Measurements from ENCODE around the gene MLXIPL.
A peak's percentile ranks its signal among the peaks of the same experiment; 100 is the strongest.
"Not testable (repeated sequence)": the region's sequence is repeated elsewhere in the genome, so short reads cannot be mapped to it uniquely, and the experiment has no call there.

MLXIPL gene

GRCh38 chr7:73586911-73587310 is 37.4 kb downstream of the MLXIPL start:
- TF ChIP-seq POLR2AphosphoS5 (IDR thresholded peaks at IDR 0.05; ENCODE audit: borderline replicate concordance, low read depth, low read length) (no peak), EZH2 (IDR thresholded peaks at IDR 0.05) (no peak)
- no peaks in the 10 kb centered on the region for H3K9me3 ChIP-seq (ENCODE audit: low read depth, low read length)
- H3K36me3 ChIP-seq (ENCODE audit: insufficient read depth, low read length): no peaks in the 10 kb centered on the region
- no peak for DNase-seq (ENCODE audit: low read depth, low spot score)
- H3K9ac ChIP-seq (ENCODE audit: insufficient read length): no peak overlapping the region
- H3K4me3 ChIP-seq: no peak overlapping the region
- no peak overlapping the region for H3K27ac ChIP-seq

DNA sequence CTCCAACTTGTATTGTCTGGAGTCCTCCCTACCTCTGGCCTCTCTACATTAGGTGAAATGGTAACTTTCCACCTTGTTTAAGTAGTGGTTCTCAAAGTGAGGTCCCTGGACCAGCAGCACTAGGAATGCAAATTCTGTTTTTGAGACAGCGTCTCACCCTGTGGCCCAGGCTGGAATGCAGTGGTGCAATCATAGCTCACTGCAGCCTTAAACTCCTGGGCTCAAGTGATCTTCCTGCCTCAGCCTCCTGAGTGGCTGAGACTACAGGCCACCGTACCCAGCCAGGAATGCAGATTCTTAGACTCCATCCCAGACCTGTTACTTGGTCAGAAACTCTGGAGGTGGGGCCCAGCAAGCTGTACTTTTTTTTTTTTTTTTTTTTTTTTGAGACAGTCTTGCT is 39.1 kb downstream of the MLXIPL start:
- no peak for TF ChIP-seq POLR2AphosphoS5 (IDR thresholded peaks at IDR 0.05; ENCODE audit: borderline replicate concordance, low read depth, low read length)
- no peak for TF ChIP-seq FOXP2 (optimal IDR thresholded peaks at IDR 0.05; ENCODE audit: control extremely low read depth, extremely low read length, insufficient read depth)
- TF ChIP-seq EZH2 (IDR thresholded peaks at IDR 0.05): no peak
- Histone ChIP-seq H3K36me3 (ENCODE audit: insufficient read depth, low read length) (no peaks in the 10 kb centered on the region), H3K9me3 (ENCODE audit: low read depth, low read length) (no peaks in the 10 kb centered on the region), H3K9ac (ENCODE audit: insufficient read length) (no peak overlapping the region), H3K27ac (no peak overlapping the region), H3K4me3 (no peak overlapping the region)
- no peak for DNase-seq (ENCODE audit: low read depth, low spot score)

- Histone ChIP-seq H3K9me3 (ENCODE audit: low read depth, low read length) (no peaks in the 10 kb centered on the region), H3K36me3 (ENCODE audit: insufficient read depth, low read length) (no peaks in the 10 kb centered on the region), H3K9ac (ENCODE audit: insufficient read length) (no peak overlapping the region), H3K27ac (no peak overlapping the region), H3K4me3 (no peak overlapping the region)
- no peak for DNase-seq (ENCODE audit: low read depth, low spot score)
- TF ChIP-seq EZH2 (IDR thresholded peaks at IDR 0.05) (no peak), FOXP2 (optimal IDR thresholded peaks at IDR 0.05; ENCODE audit: control extremely low read depth, extremely low read length, insufficient read depth) (no peak), POLR2AphosphoS5 (IDR thresholded peaks at IDR 0.05; ENCODE audit: borderline replicate concordance, low read depth, low read length) (no peak)
These were observed 41.6 kb downstream of the MLXIPL start for GRCh38 chr7:73582664-73583202.

GRCh38 chr7:73581006-73581405 is 43.3 kb downstream of the MLXIPL start:
- H3K27ac ChIP-seq; DNase-seq (ENCODE audit: low read depth, low spot score); H3K36me3 ChIP-seq (ENCODE audit: insufficient read depth, low read length); H3K9me3 ChIP-seq (ENCODE audit: low read depth, low read length); H3K4me3 ChIP-seq; H3K9ac ChIP-seq (ENCODE audit: insufficient read length): not testable (repeated sequence)

DNA sequence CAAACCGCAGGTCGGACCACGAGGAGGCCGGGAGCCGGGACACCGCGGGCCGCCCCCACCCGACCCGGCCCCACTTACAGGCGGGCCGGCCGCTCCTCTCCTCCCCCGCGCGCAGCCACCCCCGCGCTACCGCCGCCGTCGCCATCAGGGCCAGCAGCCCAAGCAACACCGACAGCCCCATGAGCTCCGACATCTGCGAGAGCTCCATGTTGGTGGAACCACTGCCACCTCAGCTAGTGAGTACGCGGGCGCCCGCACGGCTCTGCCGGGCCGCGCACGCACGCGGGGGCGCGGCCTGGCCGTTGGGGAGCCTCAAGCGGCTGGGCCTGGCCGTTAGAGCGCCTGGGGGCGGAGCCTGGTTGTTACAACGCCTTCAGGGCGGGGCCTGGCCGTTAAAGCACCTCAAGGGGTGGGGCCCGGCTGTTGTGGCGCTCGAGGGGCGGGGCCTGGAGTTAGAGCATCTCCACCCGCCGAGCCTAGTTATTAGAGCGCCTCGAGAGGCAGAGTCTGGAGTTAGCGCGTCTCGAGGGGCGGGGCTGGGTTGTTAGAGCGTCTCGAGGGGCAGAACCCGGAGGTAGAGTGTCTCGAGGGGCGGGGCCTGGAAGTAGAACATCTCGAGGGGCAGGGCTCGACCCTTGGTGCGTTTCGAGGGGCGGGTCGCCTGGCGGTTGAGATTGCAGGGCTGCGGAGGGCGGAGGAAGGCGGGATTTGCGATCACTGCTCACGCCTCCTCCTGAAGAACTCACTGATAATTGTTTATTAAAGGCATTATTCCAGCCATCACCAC is 45.8 kb downstream of the MLXIPL start, which contains the start of gene TBL2:
TSS of gene TBL2 (minus strand) at position 238 of the 787 bp plus-strand sequence. CDS start at position 208, 30 bp downstream.
- Histone ChIP-seq H3K9ac (ENCODE audit: insufficient read length) (peak within 1 kb of the TSS; percentile 87), H3K4me3 (peak within 1 kb of the TSS; percentile 87), H3K27ac (peak within 1 kb of the TSS; percentile 76), H3K9me3 (ENCODE audit: low read depth, low read length) (no peaks in the 10 kb centered on the region), H3K36me3 (ENCODE audit: insufficient read depth, low read length) (peaks cover 14% of the 10 kb centered on the region)
- no peak for TF ChIP-seq FOXP2 (optimal IDR thresholded peaks at IDR 0.05; ENCODE audit: control extremely low read depth, extremely low read length, insufficient read depth)
- peak; percentile 95 for TF ChIP-seq POLR2AphosphoS5 (IDR thresholded peaks at IDR 0.05; ENCODE audit: borderline replicate concordance, low read depth, low read length)
- peak; percentile 92 for DNase-seq (ENCODE audit: low read depth, low spot score)

DNA sequence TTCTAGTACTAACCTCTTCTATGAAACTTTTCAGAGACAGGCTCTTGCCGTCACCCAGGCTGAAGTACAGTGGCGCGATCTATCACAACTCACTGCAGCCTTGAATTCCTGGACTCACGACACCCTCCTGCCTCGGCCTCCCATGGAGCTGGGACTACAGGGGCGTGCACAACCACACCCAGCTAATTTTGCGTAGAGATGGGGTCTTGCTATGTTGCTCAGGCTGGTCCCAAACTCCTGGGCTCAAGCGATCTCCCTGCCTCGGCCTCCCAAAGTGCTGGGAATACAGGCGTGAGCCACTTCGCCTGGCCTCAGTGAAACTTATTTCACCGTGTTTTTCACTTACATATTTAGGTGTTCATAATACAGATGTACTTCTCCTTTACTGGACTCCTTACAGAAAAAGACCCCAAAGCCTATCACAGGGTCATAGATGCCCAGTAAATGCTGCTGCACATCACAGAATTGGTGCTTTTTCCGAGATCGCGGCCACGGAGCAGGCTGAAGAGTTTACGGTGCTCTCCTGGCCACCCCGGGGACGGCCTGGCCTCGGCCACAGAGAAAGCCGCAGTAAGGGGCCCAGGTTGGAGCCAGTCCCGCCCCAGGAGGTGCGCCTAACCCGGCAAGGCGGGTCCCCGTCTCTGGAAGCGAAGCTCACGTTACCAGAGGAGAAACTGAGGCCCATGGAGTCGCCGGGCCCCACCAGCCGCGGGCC is 46.5 kb downstream of the MLXIPL start:
- H3K4me3 ChIP-seq: peak overlapping the region; percentile 87
- no peak for TF ChIP-seq FOXP2 (optimal IDR thresholded peaks at IDR 0.05; ENCODE audit: control extremely low read depth, extremely low read length, insufficient read depth)
- TF ChIP-seq POLR2AphosphoS5 (IDR thresholded peaks at IDR 0.05; ENCODE audit: borderline replicate concordance, low read depth, low read length): no peak
- TF ChIP-seq EZH2 (IDR thresholded peaks at IDR 0.05): no peak

DNA sequence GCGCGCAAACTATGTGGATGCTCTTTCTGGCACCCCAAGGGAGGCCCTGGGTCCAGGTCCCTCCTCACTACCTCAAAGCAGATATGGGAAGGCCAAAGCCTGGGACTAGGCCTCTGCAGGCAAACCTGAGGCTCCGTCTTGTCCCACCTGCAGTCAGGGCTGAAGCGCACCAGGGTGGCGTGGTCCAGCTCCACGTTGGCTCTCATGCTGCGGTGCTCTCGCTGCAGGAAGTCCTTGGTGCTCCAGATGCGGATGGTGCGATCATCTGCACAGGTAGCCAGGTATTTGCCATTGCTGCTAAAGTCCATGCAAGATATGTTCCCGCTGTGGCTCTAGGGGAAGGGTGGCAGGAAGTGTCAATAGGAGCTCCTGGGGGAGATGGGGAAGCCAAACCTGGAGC is 50.5 kb downstream of the MLXIPL start:
- Histone ChIP-seq H3K9me3 (ENCODE audit: low read depth, low read length) (no peaks in the 10 kb centered on the region), H3K9ac (ENCODE audit: insufficient read length) (no peak overlapping the region), H3K36me3 (ENCODE audit: insufficient read depth, low read length) (peaks cover 54% of the 10 kb centered on the region)

More for the DNA sequence above, 46.5 kb downstream of the MLXIPL start:
- peak overlapping the region; percentile 87 for H3K9ac ChIP-seq (ENCODE audit: insufficient read length)
- H3K36me3 ChIP-seq (ENCODE audit: insufficient read depth, low read length): peaks cover 21% of the 10 kb centered on the region
- H3K9me3 ChIP-seq (ENCODE audit: low read depth, low read length): no peaks in the 10 kb centered on the region
- peak overlapping the region; percentile 76 for H3K27ac ChIP-seq
- DNase-seq (ENCODE audit: low read depth, low spot score): no peak

DNA sequence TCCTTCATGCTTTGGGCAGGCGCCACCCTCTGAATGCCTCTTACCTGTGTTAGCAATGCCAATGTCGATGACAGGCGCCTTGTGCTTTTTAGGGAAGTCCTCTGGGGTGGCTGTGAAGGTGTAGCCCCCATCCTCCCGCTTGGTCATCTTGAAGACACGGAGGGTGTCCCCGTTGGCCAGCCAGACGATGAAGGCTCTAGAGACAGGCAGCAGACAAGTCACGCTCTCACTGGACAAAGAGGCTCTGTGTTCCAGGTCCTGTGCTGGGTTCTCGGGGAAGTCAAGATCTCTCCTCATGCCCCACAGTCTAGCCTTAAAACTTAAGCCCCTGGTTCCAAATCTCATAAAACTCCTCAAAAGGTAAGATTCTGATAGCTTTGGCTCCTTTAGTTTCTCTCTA is 51.0 kb downstream of the MLXIPL start:
- H3K27ac ChIP-seq: no peak overlapping the region
- no peak overlapping the region for H3K4me3 ChIP-seq
- no peak for DNase-seq (ENCODE audit: low read depth, low spot score)
- H3K9ac ChIP-seq (ENCODE audit: insufficient read length): no peak overlapping the region
- peaks cover 54% of the 10 kb centered on the region for H3K36me3 ChIP-seq (ENCODE audit: insufficient read depth, low read length)
- no peaks in the 10 kb centered on the region for H3K9me3 ChIP-seq (ENCODE audit: low read depth, low read length)
- no peak for TF ChIP-seq POLR2AphosphoS5 (IDR thresholded peaks at IDR 0.05; ENCODE audit: borderline replicate concordance, low read depth, low read length)
- TF ChIP-seq FOXP2 (optimal IDR thresholded peaks at IDR 0.05; ENCODE audit: control extremely low read depth, extremely low read length, insufficient read depth): no peak
- no peak for TF ChIP-seq EZH2 (IDR thresholded peaks at IDR 0.05)

More for the DNA sequence above, 50.5 kb downstream of the MLXIPL start:
- H3K4me3 ChIP-seq: no peak overlapping the region
- no peak overlapping the region for H3K27ac ChIP-seq
- no peak for DNase-seq (ENCODE audit: low read depth, low spot score)
- TF ChIP-seq EZH2 (IDR thresholded peaks at IDR 0.05) (no peak), FOXP2 (optimal IDR thresholded peaks at IDR 0.05; ENCODE audit: control extremely low read depth, extremely low read length, insufficient read depth) (no peak), POLR2AphosphoS5 (IDR thresholded peaks at IDR 0.05; ENCODE audit: borderline replicate concordance, low read depth, low read length) (no peak)
